Measurements from ENCODE around the gene METTL25B.

Gene METTL25B

GRCh38 chr1:156768610-156769295 lies 40.5 kb downstream of the METTL25B start:
- TF ChIP-seq CTCF (IDR thresholded peaks at IDR 0.05; ENCODE audit: insufficient read depth, low read length, poor library complexity, severe bottlenecking), result no peak
- H3K9me3 ChIP-seq (ENCODE audit: insufficient read depth, low read length), result no peaks in the 10 kb centered on the region
- peak overlapping the region; percentile 93 for H3K9ac ChIP-seq (ENCODE audit: low read length)
- H3F3A ChIP-seq (ENCODE audit: insufficient read depth), result no peaks in the 10 kb centered on the region
- peak overlapping the region; percentile 79 for H3K27ac ChIP-seq (ENCODE audit: low read depth, low read length)
- no peaks in the 10 kb centered on the region for H3K27me3 ChIP-seq (ENCODE audit: low read length)
- no peaks in the 10 kb centered on the region for H3K9me2 ChIP-seq (replicated peaks; ENCODE audit: insufficient read depth, low read length)
- H2AFZ ChIP-seq (ENCODE audit: low read depth, low read length, severe bottlenecking), result no peak overlapping the region
- peaks cover 62% of the 10 kb centered on the region for H3K79me2 ChIP-seq (ENCODE audit: insufficient read depth, low read length)
- H4K20me1 ChIP-seq (ENCODE audit: low read depth, low read length), result peaks cover 4% of the 10 kb centered on the region; the same call in 1 of the 2 replicates
- peaks cover 6% of the 10 kb centered on the region; the same call in 1 of the 2 replicates for H3K36me3 ChIP-seq (ENCODE audit: low read length)
- peak overlapping the region; percentile 90 for H3K4me3 ChIP-seq (ENCODE audit: insufficient read depth, low read length, poor library complexity, severe bottlenecking)
- H3K4me2 ChIP-seq (ENCODE audit: low read depth, low read length, poor library complexity, severe bottlenecking), result peak overlapping the region; percentile 83

- TF ChIP-seq CTCF (IDR thresholded peaks at IDR 0.05; ENCODE audit: insufficient read depth, low read length, poor library complexity, severe bottlenecking), result no peak
- no peak for TF ChIP-seq EZH2phosphoT487 (conservative IDR thresholded peaks at IDR 0.05; ENCODE audit: low read length)
- no peak overlapping the region for H3K27ac ChIP-seq (ENCODE audit: low read depth, low read length)
- H3K9ac ChIP-seq (ENCODE audit: low read length), result no peak overlapping the region
- H3K4me3 ChIP-seq (ENCODE audit: insufficient read depth, low read length, poor library complexity, severe bottlenecking), result no peak overlapping the region
- H4K20me1 ChIP-seq (ENCODE audit: low read depth, low read length), result peaks cover 4% of the 10 kb centered on the region; the same call in 1 of the 2 replicates
- H3K9me2 ChIP-seq (replicated peaks; ENCODE audit: insufficient read depth, low read length), result no peaks in the 10 kb centered on the region
- H3K4me2 ChIP-seq (ENCODE audit: low read depth, low read length, poor library complexity, severe bottlenecking), result no peak overlapping the region
- no peaks in the 10 kb centered on the region for H3K9me3 ChIP-seq (ENCODE audit: insufficient read depth, low read length)
- H3F3A ChIP-seq (ENCODE audit: insufficient read depth), result 0 out of 2 replicates have a peak, but pooled peaks cover 5% of the 10 kb centered on the region
- H3K27me3 ChIP-seq (ENCODE audit: low read length), result no peaks in the 10 kb centered on the region
- peaks cover 94% of the 10 kb centered on the region for H3K79me2 ChIP-seq (ENCODE audit: insufficient read depth, low read length)
- peaks cover 6% of the 10 kb centered on the region; the same call in 1 of the 2 replicates for H3K36me3 ChIP-seq (ENCODE audit: low read length)
- no peak overlapping the region for H2AFZ ChIP-seq (ENCODE audit: low read depth, low read length, severe bottlenecking)
Measured at GRCh38 chr1:156772222-156772621, 44.0 kb downstream of the METTL25B start.

GRCh38 chr1:156772728-156773497 lies 44.6 kb downstream of the METTL25B start:
- H3K9me3 ChIP-seq (ENCODE audit: insufficient read depth, low read length), result no peaks in the 10 kb centered on the region
- H3K9me2 ChIP-seq (replicated peaks; ENCODE audit: insufficient read depth, low read length), result no peaks in the 10 kb centered on the region
- H4K20me1 ChIP-seq (ENCODE audit: low read depth, low read length), result peaks cover 8% of the 10 kb centered on the region; the same call in 1 of the 2 replicates
- H3F3A ChIP-seq (ENCODE audit: insufficient read depth), result 0 out of 2 replicates have a peak, but pooled peaks cover 5% of the 10 kb centered on the region
- peaks cover 96% of the 10 kb centered on the region for H3K79me2 ChIP-seq (ENCODE audit: insufficient read depth, low read length)
- peaks cover 6% of the 10 kb centered on the region; the same call in 1 of the 2 replicates for H3K36me3 ChIP-seq (ENCODE audit: low read length)
- no peak overlapping the region for H3K4me2 ChIP-seq (ENCODE audit: low read depth, low read length, poor library complexity, severe bottlenecking)
- no peak overlapping the region for H3K4me3 ChIP-seq (ENCODE audit: insufficient read depth, low read length, poor library complexity, severe bottlenecking)
- H2AFZ ChIP-seq (ENCODE audit: low read depth, low read length, severe bottlenecking), result no peak overlapping the region
- H3K27ac ChIP-seq (ENCODE audit: low read depth, low read length), result no peak overlapping the region
- no peak overlapping the region for H3K9ac ChIP-seq (ENCODE audit: low read length)
- no peaks in the 10 kb centered on the region for H3K27me3 ChIP-seq (ENCODE audit: low read length)
- TF ChIP-seq CTCF (IDR thresholded peaks at IDR 0.05; ENCODE audit: insufficient read depth, low read length, poor library complexity, severe bottlenecking), result no peak
- no peak for TF ChIP-seq EZH2phosphoT487 (conservative IDR thresholded peaks at IDR 0.05; ENCODE audit: low read length)

Data from SU-DHL-6 (cell line).